SK-N-SH (cell line): Measurements from ENCODE around the gene CBLB. TPM values are rescaled to one million over a fixed set of nuclear protein-coding genes. Genes with fewer than 3 reads are reported as not detected.

Experiments
- CTCF ChIA-PET: fragments of 300-600, 350-600 bp; formaldehyde crosslinking; extraction: SDS; loops from one replicate; lab custom pipeline; 2021; lab: Yijun Ruan, JAX
- POLR2A ChIA-PET: fragments of 350-600 bp; sonication (Branson Sonifier 250); formaldehyde crosslinking; extraction: SDS; loops from one replicate; lab custom pipeline; 2020; ENCODE audit warnings: antibody characterized with exemption, inconsistent platforms; lab: Yijun Ruan, JAX
- DNase-seq: peaks from one replicate; pipeline ENCODE4 v3.0.0; 2012
- H2AFZ ChIP-seq: fragments of 200-600 bp; sonication (generic); 2 replicates; pipeline ENCODE4 v1.8.1; 2016; ENCODE audit warnings: antibody characterized with exemption, mild to moderate bottlenecking, low read depth
- H3F3A ChIP-seq: fragments of 200-600 bp; sonication (generic); replicated peaks from 2 replicates; pipeline ENCODE3; 2016; ENCODE audit warnings: antibody characterized with exemption, mild to moderate bottlenecking; ENCODE audit not compliant: insufficient read depth
- H3K27ac ChIP-seq, 2 experiments: fragments of 200-500 bp in 1 of 2; fragments of 200-600 bp in 1 of 2; sonication (Bioruptor generic) in 1 of 2; sonication (generic), shearing (Covaris generic) in 1 of 2; 2 replicates each; pipeline versions ENCODE4 v1.5.1 to v1.6.1; 2014 to 2016; ENCODE audit warnings: low read depth in 2 of 2, inconsistent platforms in 1 of 2, low read length in 1 of 2, mild to moderate bottlenecking in 1 of 2, mixed read lengths in 1 of 2
- H3K27me3 ChIP-seq: fragments of 200-600 bp; sonication (generic), shearing (Covaris generic); 2 replicates; pipeline ENCODE4 v1.6.1; 2016; ENCODE audit warnings: mixed run types; ENCODE audit not compliant: insufficient read depth
- H3K36me3 ChIP-seq, 2 experiments: fragments of 200-500 bp in 1 of 2; fragments of 200-600 bp in 1 of 2; sonication (Bioruptor generic) in 1 of 2; sonication (generic) in 1 of 2; replicated peaks in 1 of 2; 2 replicates each; pipeline versions ENCODE3 to v1.5.1; 2014 to 2016; ENCODE audit warnings: low read length in 1 of 2, mild to moderate bottlenecking in 1 of 2; ENCODE audit not compliant: insufficient read depth in 2 of 2, control insufficient read depth in 1 of 2
- H3K4me1 ChIP-seq, 2 experiments: fragments of 200-500 bp in 1 of 2; fragments of 200-600 bp in 1 of 2; sonication (Bioruptor generic) in 1 of 2; sonication (generic), shearing (Covaris generic) in 1 of 2; 2 replicates each; pipeline versions ENCODE4 v1.5.1 to v1.6.1; 2014 to 2016; ENCODE audit warnings: low read depth in 1 of 2, low read length in 1 of 2, mixed run types in 1 of 2; ENCODE audit not compliant: insufficient read depth in 2 of 2, control insufficient read depth in 1 of 2
- H3K4me2 ChIP-seq: fragments of 200-600 bp; sonication (generic), shearing (Covaris generic); 2 replicates; pipeline ENCODE4 v1.6.1; 2017; ENCODE audit warnings: mixed run types
- H3K4me3 ChIP-seq, 2 experiments: fragments of 200-500 bp in 1 of 2; fragments of 200-600 bp in 1 of 2; sonication (Bioruptor generic) in 1 of 2; sonication (generic), shearing (Covaris generic) in 1 of 2; 2 replicates each; pipeline versions ENCODE4 v1.5.1 to v1.8.1; 2014 to 2016; ENCODE audit warnings: low read depth in 2 of 2, inconsistent platforms in 1 of 2, low read length in 1 of 2, mild to moderate bottlenecking in 1 of 2, mixed read lengths in 1 of 2, moderate library complexity in 1 of 2
- H3K79me2 ChIP-seq: fragments of 200-600 bp; sonication (generic); 2 replicates; pipeline ENCODE4 v1.8.1; 2017; ENCODE audit warnings: mild to moderate bottlenecking; ENCODE audit not compliant: insufficient read depth
- H3K9ac ChIP-seq: fragments of 200-600 bp; sonication (generic); 2 replicates; pipeline ENCODE4 v1.6.1; 2017; ENCODE audit warnings: mixed run types
- H3K9me2 ChIP-seq: fragments of 200-600 bp; sonication (generic); 2 replicates; pipeline ENCODE4 v1.6.1; 2017; ENCODE audit warnings: mixed run types
- H3K9me3 ChIP-seq: fragments of 200-600 bp; sonication (generic); 2 replicates; pipeline ENCODE4 v1.6.1; 2017; ENCODE audit warnings: mixed run types, mild to moderate bottlenecking, moderate library complexity
- H4K20me1 ChIP-seq: fragments of 200-600 bp; sonication (generic); 2 replicates; pipeline ENCODE4 v1.6.1; 2017; ENCODE audit warnings: mild to moderate bottlenecking, mixed run types; ENCODE audit not compliant: insufficient read depth
- CTCF ChIP-seq: fragments of 200-600 bp; sonication (generic); IDR thresholded peaks from 2 replicates; pipeline ENCODE4 v1.6.1; 2017; ENCODE audit warnings: antibody characterized with exemption, mild to moderate bottlenecking, moderate library complexity
- ELF1 ChIP-seq: IDR thresholded peaks from 2 replicates; pipeline ENCODE4 v1.4.0; 2012
- EP300 ChIP-seq, 2 experiments: IDR thresholded peaks; 2 replicates each; pipeline versions ENCODE4 v1.4.0 to v1.6.1; 2012; ENCODE audit warnings: borderline replicate concordance in 1 of 2, low read depth in 1 of 2, low read length in 1 of 2
- EZH2phosphoT487 ChIP-seq: fragments of 200-600 bp; sonication (generic); IDR thresholded peaks from 2 replicates; pipeline ENCODE4 v1.6.1; 2017; ENCODE audit warnings: low read depth, mixed run types, mild to moderate bottlenecking, antibody characterized with exemption, moderate library complexity, borderline replicate concordance
- FOSL2 ChIP-seq: IDR thresholded peaks from 2 replicates; pipeline ENCODE4 v1.4.0; 2012; ENCODE audit warnings: low read depth, mild to moderate bottlenecking, moderate library complexity, borderline replicate concordance
- FOXJ3 ChIP-seq: sonication (generic); formaldehyde crosslinking; IDR thresholded peaks from 2 replicates; pipeline ENCODE4 v1.5.1; 2020; ENCODE audit warnings: mild to moderate bottlenecking, missing genetic modification reagents
- FOXM1 ChIP-seq: IDR thresholded peaks from 2 replicates; pipeline ENCODE4 v1.4.0; 2012; ENCODE audit warnings: low read depth, mild to moderate bottlenecking
- GABPA ChIP-seq: IDR thresholded peaks from 2 replicates; pipeline ENCODE4 v1.4.0; 2012; ENCODE audit warnings: low read depth, mild to moderate bottlenecking
- GATA2 ChIP-seq: sonication (generic); formaldehyde crosslinking; IDR thresholded peaks from 2 replicates; pipeline ENCODE4 v1.5.0; 2020; ENCODE audit warnings: mild to moderate bottlenecking, missing genetic modification reagents
- JUND ChIP-seq: IDR thresholded peaks from 2 replicates; pipeline ENCODE4 v1.4.0; 2012
- MAX ChIP-seq: IDR thresholded peaks from 2 replicates; pipeline ENCODE4 v1.4.0; 2012; ENCODE audit warnings: low read depth
- MEF2A ChIP-seq: IDR thresholded peaks from 2 replicates; pipeline ENCODE4 v1.4.0; 2012; ENCODE audit warnings: low read depth, borderline replicate concordance
- MXI1 ChIP-seq: IDR thresholded peaks from 2 replicates; pipeline ENCODE4 v1.6.1; 2012; ENCODE audit warnings: mild to moderate bottlenecking, low read depth, low read length, improper control_type of control experiment
- NFIC ChIP-seq: IDR thresholded peaks from 2 replicates; pipeline ENCODE4 v1.4.0; 2012; ENCODE audit warnings: borderline replicate concordance
- NRF1 ChIP-seq: IDR thresholded peaks from 2 replicates; pipeline ENCODE4 v1.6.1; 2012; ENCODE audit warnings: low read depth, mild to moderate bottlenecking, low read length
- PBX3 ChIP-seq: IDR thresholded peaks from 2 replicates; pipeline ENCODE4; 2012
- POLR2AphosphoS5 ChIP-seq: IDR thresholded peaks from 2 replicates; pipeline ENCODE4 v1.6.1; 2012; ENCODE audit warnings: low read depth, low read length
- RCOR1 ChIP-seq: fragments of 150-350 bp; IDR thresholded peaks from 2 replicates; pipeline ENCODE4 v1.6.1; 2017; ENCODE audit warnings: antibody characterized with exemption, low read length
- RXRA ChIP-seq: IDR thresholded peaks from 2 replicates; pipeline ENCODE4 v1.4.0; 2012; ENCODE audit warnings: low read depth, mild to moderate bottlenecking, borderline replicate concordance
- SIN3A ChIP-seq: IDR thresholded peaks from 2 replicates; pipeline ENCODE4 v1.6.1; 2012; ENCODE audit warnings: low read depth, mild to moderate bottlenecking, low read length, moderate library complexity, borderline replicate concordance
- TAF1 ChIP-seq: IDR thresholded peaks from 2 replicates; pipeline ENCODE4 v1.6.1; 2012; ENCODE audit warnings: low read depth, mild to moderate bottlenecking, low read length, moderate library complexity, borderline replicate concordance
- TCF12 ChIP-seq: IDR thresholded peaks from 2 replicates; pipeline ENCODE4 v1.4.0; 2012
- TEAD4 ChIP-seq: IDR thresholded peaks from 2 replicates; pipeline ENCODE4 v1.4.0; 2012; ENCODE audit warnings: mild to moderate bottlenecking, borderline replicate concordance; ENCODE audit not compliant: insufficient read depth
- USF2 ChIP-seq: fragments of 150-350 bp; IDR thresholded peaks from 2 replicates; pipeline ENCODE4 v1.6.1; 2017; ENCODE audit warnings: antibody characterized with exemption, low read length, low read depth, borderline replicate concordance
- ZBTB33 ChIP-seq: IDR thresholded peaks from 2 replicates; pipeline ENCODE4 v1.4.0; 2012; ENCODE audit warnings: low read depth, borderline replicate concordance
- polyA plus RNA-seq, 3 experiments: library from polyadenylated mRNA; depleted of rRNA; stranded (reverse); fragments of >200 nt; gene quantifications; 2 replicates each; pipeline ENCODE4 v1.2.3, GENCODE V29; 2012
- TF ChIP-seq, protein P1 (sequence below): IDR thresholded peaks from 2 replicates; pipeline ENCODE4 v1.4.0; 2012; ENCODE audit warnings: low read depth, borderline replicate concordance

The CBLB gene
- polyA plus RNA-seq, 1 of the 3 experiments (the other 2 are of a cell fraction) = 4.4 TPM

GRCh38 chr3:105806359-105806758, 62.5 kb downstream of the CBLB start:
- Histone ChIP-seq H4K20me1 (0 out of 2 replicates have a peak, but pooled peaks cover 6% of the 10 kb centered on the region), H2AFZ (no peak overlapping the region), H3K79me2 (peaks cover 33% of the 10 kb centered on the region), H3F3A (peaks cover 9% of the 10 kb centered on the region), H3K9ac (no peak overlapping the region), H3K9me3 (no peaks in the 10 kb centered on the region), H3K4me1 (peaks cover 0 to 11% of the 10 kb centered on the region in 2 experiments; a peak in 3 of 4 replicates), H3K4me3 (no peak overlapping the region), H3K36me3 (peaks cover 0 to 8% of the 10 kb centered on the region in 2 experiments), H3K9me2 (no peaks in the 10 kb centered on the region), H3K4me2 (no peak overlapping the region), H3K27ac (peak overlapping the region in 1 of 2 experiments; percentile 75; a peak in 2 of 4 replicates), H3K27me3 (no peaks in the 10 kb centered on the region)
- no peak for DNase-seq
- TF ChIP-seq PBX3 (peak; percentile 82), FOXM1 (0 out of 2 replicates have a peak, but pooled peaks have one; percentile 42), TEAD4 (peak; percentile 76), GATA2 (CRISPR knock-in tag) (no peak), SIN3A (no peak), ELF1 (no peak), CTCF (no peak), MAX (0 out of 2 replicates have a peak, but pooled peaks have one; percentile 35), USF2 (no peak), FOSL2 (peak; percentile 91), TCF12 (peak; percentile 89), NFIC (peak; percentile 96), JUND (peak; percentile 96), RXRA (peak; percentile 92), EP300 (IDR thresholded peaks at IDR 0.05; ENCODE audit: borderline replicate concordance in 1 of 2, low read depth in 1 of 2, low read length in 1 of 2) (peak in 1 of 2 experiments; percentile 88; a peak in 2 of 4 replicates), TAF1 (no peak), MXI1 (no peak), FOXJ3 (CRISPR knock-in tag) (no peak), EZH2phosphoT487 (no peak), POLR2AphosphoS5 (peak; percentile 50; the same call in 1 of the 2 replicates), ZBTB33 (peak; percentile 73), GABPA (no peak), NRF1 (no peak), MEF2A (peak; percentile 90), RCOR1 (no peak)
- TF ChIP-seq, protein P1, sequence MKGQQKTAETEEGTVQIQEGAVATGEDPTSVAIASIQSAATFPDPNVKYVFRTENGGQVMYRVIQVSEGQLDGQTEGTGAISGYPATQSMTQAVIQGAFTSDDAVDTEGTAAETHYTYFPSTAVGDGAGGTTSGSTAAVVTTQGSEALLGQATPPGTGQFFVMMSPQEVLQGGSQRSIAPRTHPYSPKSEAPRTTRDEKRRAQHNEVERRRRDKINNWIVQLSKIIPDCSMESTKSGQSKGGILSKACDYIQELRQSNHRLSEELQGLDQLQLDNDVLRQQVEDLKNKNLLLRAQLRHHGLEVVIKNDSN = no peak
- CTCF ChIA-PET = no interaction called here
- POLR2A ChIA-PET = no interaction called here
